PC-9 (cell line): ENCODE results near the gene CRTC2. TPM values are rescaled to one million over a fixed set of nuclear protein-coding genes. Genes with fewer than 3 reads are reported as not detected.

Experiments used
- BruUV-seq: library from RNA; stranded (reverse); fragments of 400-500 nt; replicated peaks from 2 replicates; lab custom pipeline; 2021; lab: Mats Ljungman, UMichigan
- CTCF ChIA-PET: fragments of 300-600 bp; sonication (Branson Sonifier 250); formaldehyde crosslinking; loops from one replicate; lab custom pipeline; 2022; ENCODE audit warnings: antibody characterized with exemption; lab: Charles Lee
- POLR2A ChIA-PET: fragments of 300-600 bp; sonication (Branson Sonifier 250); formaldehyde crosslinking; loops from one replicate; lab custom pipeline; 2022; ENCODE audit warnings: antibody characterized with exemption; ENCODE audit not compliant: unreplicated experiment; lab: Charles Lee
- DNase-seq, 2 experiments: peaks; one replicate each; pipeline versions ENCODE4 v3.0.0 to v3.0.0-alpha.2; 2015 to 2022; ENCODE audit warnings: mixed read lengths in 1 of 2
- H2AFZ ChIP-seq: fragments of 200-600 bp; sonication (generic); 2 replicates; pipeline ENCODE4 v1.8.1; 2017; ENCODE audit warnings: antibody characterized with exemption
- H3F3A ChIP-seq: fragments of 200-600 bp; sonication (generic); 2 replicates; pipeline ENCODE4 v1.8.1; 2017; ENCODE audit warnings: antibody characterized with exemption, mild to moderate bottlenecking, low read depth; ENCODE audit not compliant: insufficient read depth
- H3K27ac ChIP-seq: fragments of 200-600 bp; sonication (generic); 2 replicates; pipeline ENCODE4 v1.6.1; 2016; ENCODE audit warnings: mixed run types
- H3K27me3 ChIP-seq: fragments of 200-600 bp; sonication (generic); 2 replicates; pipeline ENCODE4 v1.6.1; 2016; ENCODE audit warnings: low read depth, mixed run types; ENCODE audit not compliant: insufficient read depth
- H3K36me3 ChIP-seq: fragments of 200-600 bp; sonication (generic); 2 replicates; pipeline ENCODE4 v1.6.1; 2016; ENCODE audit warnings: low read depth, mixed run types
- H3K4me1 ChIP-seq: fragments of 200-600 bp; sonication (generic); replicated peaks from 2 replicates; pipeline ENCODE4 v1.6.1; 2016; ENCODE audit warnings: mixed run types; ENCODE audit not compliant: insufficient read depth
- H3K4me2 ChIP-seq: fragments of 200-600 bp; sonication (generic); 2 replicates; pipeline ENCODE4 v1.6.1; 2017; ENCODE audit warnings: mixed run types
- H3K4me3 ChIP-seq: fragments of 200-600 bp; sonication (generic); 2 replicates; pipeline ENCODE4 v1.6.1; 2016; ENCODE audit warnings: mixed run types
- H3K79me2 ChIP-seq: fragments of 200-600 bp; sonication (generic); 2 replicates; pipeline ENCODE4 v1.6.1; 2017; ENCODE audit warnings: low read depth, mixed run types
- H3K9me2 ChIP-seq: fragments of 200-600 bp; sonication (generic); 2 replicates; pipeline ENCODE4 v1.8.1; 2017; ENCODE audit warnings: mild to moderate bottlenecking; ENCODE audit not compliant: insufficient read depth
- H3K9me3 ChIP-seq: fragments of 200-600 bp; sonication (generic); 2 replicates; pipeline ENCODE4 v1.8.1; 2016; ENCODE audit warnings: low read depth; ENCODE audit not compliant: insufficient read depth
- H4K20me1 ChIP-seq: fragments of 200-600 bp; sonication (generic); 2 replicates; pipeline ENCODE4 v1.8.1; 2017; ENCODE audit not compliant: insufficient read depth
- EZH2 ChIP-seq: fragments of 200-600 bp; sonication (generic); IDR thresholded peaks from 2 replicates; pipeline ENCODE4 v1.8.0; 2017; ENCODE audit warnings: antibody characterized with exemption, low read depth
- intact Hi-C: fragments of 100-400 bp; cut with micrococcal nuclease; formaldehyde crosslinking; loops from one replicate; pipeline ENCODE4 v1.10.0; 2022; ENCODE audit not compliant: unreplicated experiment
- total RNA-seq: library from RNA; stranded (reverse); gene quantifications from 2 replicates; pipeline ENCODE4 v1.2.3, GENCODE V29; 2021
- TF ChIP-seq, protein P1 (sequence below): fragments of 200-600 bp; sonication (generic); conservative IDR thresholded peaks from 2 replicates; pipeline ENCODE4 v1.6.1; 2017; ENCODE audit warnings: mixed run types, antibody characterized with exemption, mild to moderate bottlenecking, moderate library complexity

CRTC2 gene
- total RNA-seq, 1 experiment from 2014 or later = 63.6 TPM

DNA sequence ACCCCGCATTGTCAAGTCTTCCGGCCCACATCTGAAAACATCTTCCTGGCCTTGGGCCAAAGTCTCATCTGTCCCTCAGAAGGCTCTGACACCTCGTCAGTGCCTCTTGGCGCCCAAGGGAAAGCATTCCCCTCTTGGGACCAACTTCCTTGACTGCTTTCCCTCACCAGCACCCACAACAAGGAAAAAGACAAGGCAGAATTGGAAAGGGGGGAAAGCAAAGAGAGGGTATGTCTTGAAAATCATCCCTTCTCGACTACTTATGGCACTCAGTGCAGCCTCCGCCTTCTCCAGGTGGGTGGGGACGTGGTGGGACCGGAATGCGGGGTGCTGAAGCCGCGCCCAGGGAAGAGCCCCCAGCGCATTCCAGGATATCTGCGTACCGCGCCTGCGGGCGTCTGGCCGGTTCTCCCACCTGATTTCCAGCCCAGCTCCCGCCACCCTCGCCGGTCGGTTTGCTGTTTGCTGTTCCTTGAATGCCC, 5.5 kb upstream of the CRTC2 start:
- H3K9me2 ChIP-seq = no peaks in the 10 kb centered on the region
- TF ChIP-seq, protein P1, sequence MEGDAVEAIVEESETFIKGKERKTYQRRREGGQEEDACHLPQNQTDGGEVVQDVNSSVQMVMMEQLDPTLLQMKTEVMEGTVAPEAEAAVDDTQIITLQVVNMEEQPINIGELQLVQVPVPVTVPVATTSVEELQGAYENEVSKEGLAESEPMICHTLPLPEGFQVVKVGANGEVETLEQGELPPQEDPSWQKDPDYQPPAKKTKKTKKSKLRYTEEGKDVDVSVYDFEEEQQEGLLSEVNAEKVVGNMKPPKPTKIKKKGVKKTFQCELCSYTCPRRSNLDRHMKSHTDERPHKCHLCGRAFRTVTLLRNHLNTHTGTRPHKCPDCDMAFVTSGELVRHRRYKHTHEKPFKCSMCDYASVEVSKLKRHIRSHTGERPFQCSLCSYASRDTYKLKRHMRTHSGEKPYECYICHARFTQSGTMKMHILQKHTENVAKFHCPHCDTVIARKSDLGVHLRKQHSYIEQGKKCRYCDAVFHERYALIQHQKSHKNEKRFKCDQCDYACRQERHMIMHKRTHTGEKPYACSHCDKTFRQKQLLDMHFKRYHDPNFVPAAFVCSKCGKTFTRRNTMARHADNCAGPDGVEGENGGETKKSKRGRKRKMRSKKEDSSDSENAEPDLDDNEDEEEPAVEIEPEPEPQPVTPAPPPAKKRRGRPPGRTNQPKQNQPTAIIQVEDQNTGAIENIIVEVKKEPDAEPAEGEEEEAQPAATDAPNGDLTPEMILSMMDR = no peak
- TF ChIP-seq EZH2 = no peak
- CTCF ChIA-PET = interaction anchor here (0.5 to 0.6 kb wide), 2 partner anchors 283 to 475 kb away, joined by 3 read pairs; no protein-coding TSS in a partner anchor
- H3K79me2 ChIP-seq = peaks cover 48% of the 10 kb centered on the region
- peak overlapping the region; percentile 92 for H3K27ac ChIP-seq
- intact Hi-C loops = loop anchor here (1.0 to 10.0 kb wide), 4 partner anchors 18 to 429 kb away; partner anchors contain the start of genes DENND4B, HAX1, S100A2 and S100A6
- no peaks in the 10 kb centered on the region for H4K20me1 ChIP-seq
- peak overlapping the region; percentile 66 for H2AFZ ChIP-seq
- BruUV-seq = TSS peak; percentile 56
- no peaks in the 10 kb centered on the region for H3K9me3 ChIP-seq
- peak overlapping the region; percentile 91 for H3K4me3 ChIP-seq
- peaks cover 79% of the 10 kb centered on the region for H3F3A ChIP-seq
- H3K4me2 ChIP-seq = peak overlapping the region; percentile 98
- POLR2A ChIA-PET = interaction anchor here (0.5 to 0.8 kb wide), 3 partner anchors 8 to 86 kb away, joined by 5 to 10 read pairs (median 5); no protein-coding TSS in a partner anchor
- H3K4me1 ChIP-seq = peaks cover 48% of the 10 kb centered on the region
- no peaks in the 10 kb centered on the region for H3K27me3 ChIP-seq
- no peaks in the 10 kb centered on the region for H3K36me3 ChIP-seq
- peak; percentile 90 to 92 for DNase-seq

DNA sequence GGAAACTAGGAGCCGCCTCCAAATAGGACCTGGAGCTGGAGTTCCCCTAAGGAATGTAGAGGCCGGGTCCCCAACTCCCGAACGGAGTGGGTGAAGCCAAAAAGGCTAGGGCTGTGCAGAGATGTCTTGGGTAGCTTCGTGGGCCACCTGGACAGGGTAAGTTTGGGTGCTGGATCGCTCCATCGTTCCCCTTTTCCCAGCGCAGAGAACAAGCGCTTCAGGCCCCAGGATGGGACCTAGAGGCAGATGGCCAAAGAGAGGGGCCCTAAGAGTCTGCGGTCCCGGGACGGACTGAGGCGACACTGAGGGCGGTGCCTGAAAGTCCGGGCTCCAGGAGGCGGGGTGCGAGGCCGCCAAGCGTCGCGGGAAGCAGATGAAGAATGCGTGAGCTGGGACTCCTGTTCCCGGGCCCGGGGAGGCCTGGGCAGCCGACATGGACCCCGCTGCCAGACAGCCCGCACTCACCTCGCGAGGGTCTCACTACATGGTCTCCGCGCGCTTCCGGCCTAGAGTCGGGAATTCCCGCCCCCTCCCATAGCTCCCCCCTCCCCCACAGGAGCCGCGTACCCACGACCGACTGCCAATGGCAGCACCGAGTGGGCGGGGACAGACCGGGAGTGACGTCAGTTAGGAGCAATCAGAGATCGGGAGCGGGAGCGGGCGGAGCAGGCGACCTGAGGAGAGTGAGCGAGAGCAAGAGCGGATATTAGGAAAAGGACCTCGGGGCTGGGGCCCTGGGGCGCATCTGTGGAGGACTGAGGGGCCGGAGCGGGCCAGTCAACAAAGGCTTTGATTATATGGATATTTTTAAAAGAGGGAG, 4.8 kb upstream of the CRTC2 start, which contains the start of gene SLC39A1:
SLC39A1 (minus strand) TSS at position 508 of the 820 bp plus-strand sequence. CDS start 822 bp downstream, outside the sequence.
- Histone ChIP-seq H3K27me3 (no peaks in the 10 kb centered on the region), H3K4me2 (peak within 1 kb of the TSS; percentile 98), H3K9me3 (no peaks in the 10 kb centered on the region), H3K27ac (peak within 1 kb of the TSS; percentile 92), H3K36me3 (no peaks in the 10 kb centered on the region), H4K20me1 (no peaks in the 10 kb centered on the region), H3F3A (peaks cover 79% of the 10 kb centered on the region), H2AFZ (peak within 1 kb of the TSS; percentile 66), H3K4me3 (peak within 1 kb of the TSS; percentile 91), H3K4me1 (peaks cover 42% of the 10 kb centered on the region), H3K9me2 (no peaks in the 10 kb centered on the region), H3K79me2 (peaks cover 48% of the 10 kb centered on the region)
- TF ChIP-seq EZH2 = no peak
- TF ChIP-seq, protein P1 = no peak
- intact Hi-C loops = loop anchor here (1.0 to 10.0 kb wide), 4 partner anchors 17 to 428 kb away; partner anchors contain the start of genes DENND4B, HAX1, S100A2 and S100A6
- ChIA-PET POLR2A (interaction anchor here (0.5 to 1.1 kb wide), 9 partner anchors 14 to 355 kb away, joined by 3 to 15 read pairs (median 6); partner anchors contain the start of genes JTB, RPS27 and S100A13), CTCF (interaction anchor here (0.5 to 1.3 kb wide), 2 partner anchors 23 to 284 kb away, joined by 3 to 4 read pairs; partner anchors contain the start of gene RAB13)
- BruUV-seq = TSS peak; percentile 34
- DNase-seq = peak; percentile 91 to 98
